ENCODE results near the gene FKBP6. TPM values are rescaled to one million over a fixed set of nuclear protein-coding genes. Genes with fewer than 3 reads are reported as not detected.

Gene FKBP6
- total and polyA plus RNA-seq, 2 of the 13 experiments (the other 11 are each of a cell fraction or from before 2014, with no cell fraction given), result 0.07 to 0.20 TPM

DNA sequence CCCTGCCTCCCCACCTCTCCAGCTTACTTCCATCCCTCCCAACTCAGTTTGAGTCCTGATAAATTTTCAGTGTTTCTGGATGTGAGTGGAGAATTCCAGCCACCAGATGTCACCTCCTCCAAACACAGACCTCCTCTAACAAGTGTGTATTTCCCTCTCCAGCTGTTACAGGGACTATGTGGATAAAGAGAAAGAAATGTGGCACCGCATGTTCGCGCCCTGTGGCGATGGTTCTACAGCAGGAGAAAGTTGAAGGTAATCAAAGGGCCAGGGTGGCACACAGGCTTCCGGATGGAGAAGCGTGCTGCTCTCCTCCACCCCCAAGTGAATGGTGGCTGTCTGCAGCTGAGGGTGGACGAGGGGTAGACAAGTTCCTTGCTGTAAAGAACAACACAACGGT is 14.7 kb downstream of the FKBP6 start (continued):
- TF ChIP-seq, protein P1, sequence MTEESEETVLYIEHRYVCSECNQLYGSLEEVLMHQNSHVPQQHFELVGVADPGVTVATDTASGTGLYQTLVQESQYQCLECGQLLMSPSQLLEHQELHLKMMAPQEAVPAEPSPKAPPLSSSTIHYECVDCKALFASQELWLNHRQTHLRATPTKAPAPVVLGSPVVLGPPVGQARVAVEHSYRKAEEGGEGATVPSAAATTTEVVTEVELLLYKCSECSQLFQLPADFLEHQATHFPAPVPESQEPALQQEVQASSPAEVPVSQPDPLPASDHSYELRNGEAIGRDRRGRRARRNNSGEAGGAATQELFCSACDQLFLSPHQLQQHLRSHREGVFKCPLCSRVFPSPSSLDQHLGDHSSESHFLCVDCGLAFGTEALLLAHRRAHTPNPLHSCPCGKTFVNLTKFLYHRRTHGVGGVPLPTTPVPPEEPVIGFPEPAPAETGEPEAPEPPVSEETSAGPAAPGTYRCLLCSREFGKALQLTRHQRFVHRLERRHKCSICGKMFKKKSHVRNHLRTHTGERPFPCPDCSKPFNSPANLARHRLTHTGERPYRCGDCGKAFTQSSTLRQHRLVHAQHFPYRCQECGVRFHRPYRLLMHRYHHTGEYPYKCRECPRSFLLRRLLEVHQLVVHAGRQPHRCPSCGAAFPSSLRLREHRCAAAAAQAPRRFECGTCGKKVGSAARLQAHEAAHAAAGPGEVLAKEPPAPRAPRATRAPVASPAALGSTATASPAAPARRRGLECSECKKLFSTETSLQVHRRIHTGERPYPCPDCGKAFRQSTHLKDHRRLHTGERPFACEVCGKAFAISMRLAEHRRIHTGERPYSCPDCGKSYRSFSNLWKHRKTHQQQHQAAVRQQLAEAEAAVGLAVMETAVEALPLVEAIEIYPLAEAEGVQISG (CRISPR knock-in tag; IDR thresholded peaks at IDR 0.05), result peak; percentile 62; the same call in 1 of the 2 replicates
- TF ChIP-seq, protein P2, sequence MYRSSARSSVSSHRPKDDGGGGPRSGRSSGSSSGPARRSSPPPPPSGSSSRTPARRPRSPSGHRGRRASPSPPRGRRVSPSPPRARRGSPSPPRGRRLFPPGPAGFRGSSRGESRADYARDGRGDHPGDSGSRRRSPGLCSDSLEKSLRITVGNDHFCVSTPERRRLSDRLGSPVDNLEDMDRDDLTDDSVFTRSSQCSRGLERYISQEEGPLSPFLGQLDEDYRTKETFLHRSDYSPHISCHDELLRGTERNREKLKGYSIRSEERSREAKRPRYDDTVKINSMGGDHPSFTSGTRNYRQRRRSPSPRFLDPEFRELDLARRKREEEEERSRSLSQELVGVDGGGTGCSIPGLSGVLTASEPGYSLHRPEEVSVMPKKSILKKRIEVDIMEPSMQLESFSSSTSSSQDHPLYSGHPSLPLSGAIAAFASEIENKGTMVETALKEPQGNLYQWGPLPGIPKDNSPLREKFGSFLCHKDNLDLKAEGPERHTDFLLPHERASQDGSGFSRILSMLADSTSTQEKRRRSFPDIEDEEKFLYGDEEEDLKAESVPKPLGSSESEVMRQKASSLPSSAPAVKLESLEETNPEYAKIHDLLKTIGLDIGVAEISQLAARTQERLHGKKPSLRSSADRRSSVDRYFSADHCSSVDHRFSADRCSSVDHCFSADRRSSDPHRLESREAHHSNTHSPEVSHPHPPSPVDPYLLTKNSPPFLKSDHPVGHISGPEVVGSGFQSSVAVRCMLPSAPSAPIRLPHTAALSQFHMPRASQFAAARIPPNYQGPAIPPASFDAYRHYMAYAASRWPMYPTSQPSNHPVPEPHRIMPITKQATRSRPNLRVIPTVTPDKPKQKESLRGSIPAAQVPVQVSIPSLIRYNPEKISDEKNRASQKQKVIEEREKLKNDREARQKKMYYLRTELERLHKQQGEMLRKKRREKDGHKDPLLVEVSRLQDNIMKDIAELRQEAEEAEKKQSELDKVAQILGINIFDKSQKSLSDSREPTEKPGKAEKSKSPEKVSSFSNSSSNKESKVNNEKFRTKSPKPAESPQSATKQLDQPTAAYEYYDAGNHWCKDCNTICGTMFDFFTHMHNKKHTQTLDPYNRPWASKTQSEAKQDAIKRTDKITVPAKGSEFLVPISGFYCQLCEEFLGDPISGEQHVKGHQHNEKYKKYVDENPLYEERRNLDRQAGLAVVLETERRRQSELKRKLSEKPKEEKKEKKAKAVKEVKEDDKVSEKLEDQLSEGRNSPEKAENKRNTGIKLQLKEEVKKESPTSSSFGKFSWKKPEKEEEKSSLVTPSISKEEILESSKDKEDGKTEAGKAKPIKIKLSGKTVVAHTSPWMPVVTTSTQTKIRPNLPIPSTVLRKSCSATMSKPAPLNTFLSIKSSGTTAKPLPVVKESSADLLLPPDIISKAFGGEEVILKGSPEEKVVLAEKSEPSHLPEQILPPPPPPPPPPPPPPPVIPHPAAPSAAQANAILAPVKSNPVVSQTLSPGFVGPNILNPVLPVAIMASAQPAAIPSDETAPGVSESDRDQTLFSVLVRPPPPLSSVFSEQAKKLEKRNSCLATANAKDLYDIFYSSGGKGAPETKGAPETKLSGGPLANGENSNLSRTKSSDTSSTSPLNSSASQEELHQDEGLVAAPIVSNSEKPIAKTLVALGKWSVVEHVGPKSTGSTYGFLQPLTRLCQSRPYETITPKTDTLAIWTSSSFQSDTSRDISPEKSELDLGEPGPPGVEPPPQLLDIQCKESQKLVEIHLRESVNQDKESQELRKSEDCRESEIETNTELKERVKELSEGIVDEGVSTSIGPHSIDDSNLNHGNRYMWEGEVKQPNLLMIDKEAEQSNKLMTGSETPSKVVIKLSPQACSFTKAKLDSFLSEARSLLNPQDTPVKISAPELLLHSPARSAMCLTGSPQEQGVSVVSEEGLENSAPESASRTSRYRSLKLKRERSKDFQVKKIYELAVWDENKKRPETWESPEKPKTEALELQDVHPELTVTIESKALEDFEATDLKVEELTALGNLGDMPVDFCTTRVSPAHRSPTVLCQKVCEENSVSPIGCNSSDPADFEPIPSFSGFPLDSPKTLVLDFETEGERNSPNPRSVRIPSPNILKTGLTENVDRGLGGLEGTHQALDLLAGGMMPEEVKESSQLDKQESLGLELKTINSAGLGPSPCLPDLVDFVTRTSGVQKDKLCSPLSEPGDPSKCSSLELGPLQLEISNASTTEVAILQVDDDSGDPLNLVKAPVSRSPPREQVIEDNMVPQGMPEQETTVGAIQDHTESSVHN (CRISPR knock-in tag; IDR thresholded peaks at IDR 0.05), result no peak
- peak; percentile 44; the same call in 1 of the 2 replicates for TF ChIP-seq YEATS4 (CRISPR knock-in tag; IDR thresholded peaks at IDR 0.05; ENCODE audit: borderline replicate concordance)
- TF ChIP-seq FOXC1 (CRISPR knock-in tag; IDR thresholded peaks at IDR 0.05; ENCODE audit: borderline replicate concordance), result 0 out of 2 replicates have a peak, but pooled peaks have one; percentile 17
- TF ChIP-seq ELF3 (CRISPR knock-in tag; IDR thresholded peaks at IDR 0.05), result peak; percentile 70
- TF ChIP-seq FOXP1 (IDR thresholded peaks at IDR 0.05), result no peak
- peak; percentile 25; the same call in 1 of the 2 replicates for TF ChIP-seq FOXP1 (CRISPR knock-in tag; IDR thresholded peaks at IDR 0.05)
- TF ChIP-seq ZMYM2 (CRISPR knock-in tag; IDR thresholded peaks at IDR 0.05), result 0 out of 2 replicates have a peak, but pooled peaks have one; percentile 27
- TF ChIP-seq, protein P3, sequence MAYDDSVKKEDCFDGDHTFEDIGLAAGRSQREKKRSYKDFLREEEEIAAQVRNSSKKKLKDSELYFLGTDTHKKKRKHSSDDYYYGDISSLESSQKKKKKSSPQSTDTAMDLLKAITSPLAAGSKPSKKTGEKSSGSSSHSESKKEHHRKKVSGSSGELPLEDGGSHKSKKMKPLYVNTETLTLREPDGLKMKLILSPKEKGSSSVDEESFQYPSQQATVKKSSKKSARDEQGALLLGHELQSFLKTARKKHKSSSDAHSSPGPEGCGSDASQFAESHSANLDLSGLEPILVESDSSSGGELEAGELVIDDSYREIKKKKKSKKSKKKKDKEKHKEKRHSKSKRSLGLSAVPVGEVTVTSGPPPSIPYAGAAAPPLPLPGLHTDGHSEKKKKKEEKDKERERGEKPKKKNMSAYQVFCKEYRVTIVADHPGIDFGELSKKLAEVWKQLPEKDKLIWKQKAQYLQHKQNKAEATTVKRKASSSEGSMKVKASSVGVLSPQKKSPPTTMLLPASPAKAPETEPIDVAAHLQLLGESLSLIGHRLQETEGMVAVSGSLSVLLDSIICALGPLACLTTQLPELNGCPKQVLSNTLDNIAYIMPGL (CRISPR knock-in tag; IDR thresholded peaks at IDR 0.05; ENCODE audit: borderline replicate concordance in 1 of 2, low read depth in 1 of 2), result peak; percentile 21 to 62; a peak in 2 of 4 replicates
- TF ChIP-seq, protein P4, sequence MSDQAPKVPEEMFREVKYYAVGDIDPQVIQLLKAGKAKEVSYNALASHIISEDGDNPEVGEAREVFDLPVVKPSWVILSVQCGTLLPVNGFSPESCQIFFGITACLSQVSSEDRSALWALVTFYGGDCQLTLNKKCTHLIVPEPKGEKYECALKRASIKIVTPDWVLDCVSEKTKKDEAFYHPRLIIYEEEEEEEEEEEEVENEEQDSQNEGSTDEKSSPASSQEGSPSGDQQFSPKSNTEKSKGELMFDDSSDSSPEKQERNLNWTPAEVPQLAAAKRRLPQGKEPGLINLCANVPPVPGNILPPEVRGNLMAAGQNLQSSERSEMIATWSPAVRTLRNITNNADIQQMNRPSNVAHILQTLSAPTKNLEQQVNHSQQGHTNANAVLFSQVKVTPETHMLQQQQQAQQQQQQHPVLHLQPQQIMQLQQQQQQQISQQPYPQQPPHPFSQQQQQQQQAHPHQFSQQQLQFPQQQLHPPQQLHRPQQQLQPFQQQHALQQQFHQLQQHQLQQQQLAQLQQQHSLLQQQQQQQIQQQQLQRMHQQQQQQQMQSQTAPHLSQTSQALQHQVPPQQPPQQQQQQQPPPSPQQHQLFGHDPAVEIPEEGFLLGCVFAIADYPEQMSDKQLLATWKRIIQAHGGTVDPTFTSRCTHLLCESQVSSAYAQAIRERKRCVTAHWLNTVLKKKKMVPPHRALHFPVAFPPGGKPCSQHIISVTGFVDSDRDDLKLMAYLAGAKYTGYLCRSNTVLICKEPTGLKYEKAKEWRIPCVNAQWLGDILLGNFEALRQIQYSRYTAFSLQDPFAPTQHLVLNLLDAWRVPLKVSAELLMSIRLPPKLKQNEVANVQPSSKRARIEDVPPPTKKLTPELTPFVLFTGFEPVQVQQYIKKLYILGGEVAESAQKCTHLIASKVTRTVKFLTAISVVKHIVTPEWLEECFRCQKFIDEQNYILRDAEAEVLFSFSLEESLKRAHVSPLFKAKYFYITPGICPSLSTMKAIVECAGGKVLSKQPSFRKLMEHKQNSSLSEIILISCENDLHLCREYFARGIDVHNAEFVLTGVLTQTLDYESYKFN (CRISPR knock-in tag; conservative IDR thresholded peaks at IDR 0.05), result 0 out of 2 replicates have a peak, but pooled peaks have one; percentile 15
- TF ChIP-seq ZNF629 (CRISPR knock-in tag; conservative IDR thresholded peaks at IDR 0.05), result 0 out of 2 replicates have a peak, but pooled peaks have one; percentile 22
- TF ChIP-seq JUND (CRISPR knock-in tag; IDR thresholded peaks at IDR 0.05), result no peak
- 0 out of 2 replicates have a peak, but pooled peaks have one; percentile 34 for TF ChIP-seq ZNF792 (CRISPR knock-in tag; IDR thresholded peaks at IDR 0.05)

All from HepG2 (cell line).